ENCODE measurements around the gene SMYD3.

GRCh38 chr1:246271516-246271915, 235.6 kb downstream of the SMYD3 start:
- TF ChIP-seq CTCF (IDR thresholded peaks at IDR 0.05 in 2 of 3, conservative IDR thresholded peaks at IDR 0.05 in 1 of 3; ENCODE audit: control insufficient read depth in 2 of 3, extremely low read depth in 1 of 3, insufficient read depth in 1 of 3, low read depth in 3 of 3, low read length in 3 of 3) (no peak), RELA (IDR thresholded peaks at IDR 0.05; ENCODE audit: borderline replicate concordance, partially characterized antibody) (no peak), SRF (IDR thresholded peaks at IDR 0.05; ENCODE audit: low read depth in 2 of 2, low read length in 2 of 2) (no peak), PKNOX1 (IDR thresholded peaks at IDR 0.05) (no peak)
